ENCODE results near the gene SKAP1. TPM values are rescaled to one million over a fixed set of nuclear protein-coding genes. Genes with fewer than 3 reads are reported as not detected.

The SKAP1 gene
- total and polyA plus RNA-seq, 2 of the 13 experiments (the other 11 are each of a cell fraction or from before 2014, with no cell fraction given) = 0.21 TPM; not detected in 1

GRCh38 chr17:48258331-48258730 lies 171.7 kb downstream of the SKAP1 start:
- Histone ChIP-seq H4K20me1 (ENCODE audit: insufficient read depth, low read length) (no peaks in the 10 kb centered on the region), H3K27ac (ENCODE audit: extremely low read length, insufficient read depth, low read length) (no peak overlapping the region), H3K27me3 (ENCODE audit: control insufficient read depth in 1 of 2, insufficient read depth in 2 of 2, low read length in 2 of 2) (0 out of 5 replicates have a peak, but pooled peaks cover 0 to 7% of the 10 kb centered on the region in 2 experiments), H3K4me3 (replicated peaks in 1 of 3; ENCODE audit: insufficient read depth in 1 of 3, low read depth in 2 of 3, low read length in 3 of 3) (no peak overlapping the region), H3K79me2 (ENCODE audit: insufficient read depth, low read length) (no peaks in the 10 kb centered on the region), H3K9ac (ENCODE audit: insufficient read depth, low read depth, low read length) (no peak overlapping the region), H3K4me2 (ENCODE audit: low read depth, low read length) (no peak overlapping the region), H3K4me1 (ENCODE audit: insufficient read depth, low read length) (no peaks in the 10 kb centered on the region), H3K36me3 (replicated peaks in 1 of 2; ENCODE audit: control insufficient read depth in 1 of 2, insufficient read depth in 2 of 2, low read length in 2 of 2) (no peaks in the 10 kb centered on the region), H2AFZ (ENCODE audit: low read length) (no peak overlapping the region), H3K9me3 (ENCODE audit: low read length) (no peaks in the 10 kb centered on the region)
- POLR2A ChIA-PET = no interaction called here
- WGBS (ENCODE audit: low lambda C conversion rate) = 3% methylated on average over 1 of the region's 1 CpG
- in situ Hi-C loops (cut with HindIII; ENCODE audit: extremely low pct_ligation_motif_present, low pct_unique_long_range_greater_than_20kb) = no loop called here
- no peak for ATAC-seq
- FAIRE-seq = no peak
- CTCF ChIA-PET (ENCODE audit: low intra/inter-chr PET ratio, low total read pairs) = no interaction called here
- intact Hi-C loops (cut with micrococcal nuclease; ENCODE audit: unreplicated experiment) = no loop called here
- no TSS peak for BruUV-seq (replicated peaks)
- DNase-seq (ENCODE audit: low spot score) = no peak
- no peak for TF ChIP-seq PTBP1 (IDR thresholded peaks at IDR 0.05; ENCODE audit: low read depth, low read length, poor library complexity, severe bottlenecking)
- TF ChIP-seq CBFB (CRISPR knock-in tag; IDR thresholded peaks at IDR 0.05) = no peak
- no peak for TF ChIP-seq LRRFIP1 (CRISPR knock-in tag; conservative IDR thresholded peaks at IDR 0.05)
- 0 out of 2 replicates have a peak, but pooled peaks have one; percentile 17 for TF ChIP-seq NFE2L2 (IDR thresholded peaks at IDR 0.05; ENCODE audit: low read length)
- no peak for TF ChIP-seq POLR2A (IDR thresholded peaks at IDR 0.05; ENCODE audit: insufficient read depth in 1 of 2, low read depth in 2 of 2, low read length in 2 of 2)
- no peak for TF ChIP-seq FOXM1 (CRISPR knock-in tag; IDR thresholded peaks at IDR 0.05)
- TF ChIP-seq THAP11 (CRISPR knock-in tag; IDR thresholded peaks at IDR 0.05) = no peak

DNA sequence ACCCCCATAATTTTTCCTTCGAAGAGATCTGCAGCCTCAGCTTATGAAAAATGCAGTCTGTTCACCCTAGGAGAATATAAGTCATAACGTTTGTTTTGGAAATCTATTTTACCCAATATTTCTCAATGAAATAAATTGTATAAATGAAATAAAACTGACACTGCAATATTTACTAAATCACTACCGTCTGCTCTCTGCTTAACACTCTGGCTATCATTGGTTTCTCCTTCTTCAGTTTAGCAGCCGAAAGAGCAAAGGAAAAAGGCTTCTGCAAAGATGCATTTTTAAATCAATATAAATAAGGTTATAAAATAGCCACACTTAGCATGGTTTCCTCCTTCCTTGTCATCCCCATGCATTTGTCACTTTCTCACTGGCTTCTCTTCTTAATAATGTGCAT lies 174.3 kb downstream of the SKAP1 start:
- POLR2A ChIA-PET = no interaction called here
- H4K20me1 ChIP-seq (ENCODE audit: insufficient read depth, low read length) = no peaks in the 10 kb centered on the region
- 1% methylated on average over 4 of the region's 4 CpGs for WGBS (ENCODE audit: low lambda C conversion rate)
- CTCF ChIA-PET (ENCODE audit: low intra/inter-chr PET ratio, low total read pairs) = no interaction called here
- in situ Hi-C loops (cut with HindIII; ENCODE audit: extremely low pct_ligation_motif_present, low pct_unique_long_range_greater_than_20kb) (no loop called here), intact Hi-C loops (cut with micrococcal nuclease; ENCODE audit: unreplicated experiment) (no loop called here)
- H3K9me3 ChIP-seq (ENCODE audit: low read length) = no peaks in the 10 kb centered on the region
- H3K9ac ChIP-seq (ENCODE audit: insufficient read depth, low read depth, low read length) = no peak overlapping the region
- H3K79me2 ChIP-seq (ENCODE audit: insufficient read depth, low read length) = no peaks in the 10 kb centered on the region
- DNase-seq (ENCODE audit: low spot score) = no peak
- H3K4me3 ChIP-seq (replicated peaks in 1 of 3; ENCODE audit: insufficient read depth in 1 of 3, low read depth in 2 of 3, low read length in 3 of 3) = no peak overlapping the region
- BruUV-seq (replicated peaks) = no TSS peak
- no peak overlapping the region for H3K27ac ChIP-seq (ENCODE audit: extremely low read length, insufficient read depth, low read length)
- H3K27me3 ChIP-seq (ENCODE audit: control insufficient read depth in 1 of 2, insufficient read depth in 2 of 2, low read length in 2 of 2) = 0 out of 5 replicates have a peak, but pooled peaks cover 0 to 7% of the 10 kb centered on the region in 2 experiments
- H3K36me3 ChIP-seq (replicated peaks in 1 of 2; ENCODE audit: control insufficient read depth in 1 of 2, insufficient read depth in 2 of 2, low read length in 2 of 2) = no peaks in the 10 kb centered on the region
- no peak for ATAC-seq
- no peak overlapping the region for H3K4me2 ChIP-seq (ENCODE audit: low read depth, low read length)
- no peaks in the 10 kb centered on the region for H3K4me1 ChIP-seq (ENCODE audit: insufficient read depth, low read length)
- FAIRE-seq = no peak
- TF ChIP-seq MAFK (conservative IDR thresholded peaks at IDR 0.05 in 1 of 2, IDR thresholded peaks at IDR 0.05 in 1 of 2; ENCODE audit: low read length in 2 of 2) (peak in 1 of 2 experiments; percentile 15; a peak in 1 of 4 replicates), ZNF20 (CRISPR knock-in tag; IDR thresholded peaks at IDR 0.05) (no peak), HOXD1 (CRISPR knock-in tag; IDR thresholded peaks at IDR 0.05) (no peak), HMGA1 (CRISPR knock-in tag; conservative IDR thresholded peaks at IDR 0.05) (no peak), ZNF3 (CRISPR knock-in tag; IDR thresholded peaks at IDR 0.05) (no peak), RBM39 (IDR thresholded peaks at IDR 0.05; ENCODE audit: low read depth, low read length, poor library complexity, severe bottlenecking) (no peak)
- no peak overlapping the region for H2AFZ ChIP-seq (ENCODE audit: low read length)

All from HepG2 (cell line).